H9 (cell line): Measurements from ENCODE around the gene XPR1. TPM values are rescaled to one million over a fixed set of nuclear protein-coding genes. Genes with fewer than 3 reads are reported as not detected.
A peak's percentile ranks its signal among the peaks of the same experiment; 100 is the strongest.

Experiments used
- DNase-seq: peaks from one replicate; pipeline ENCODE4 v3.0.0-alpha.2; 2017
- H2AFZ ChIP-seq: one replicate; pipeline ENCODE4 v1.6.1; 2013; ENCODE audit warnings: mild to moderate bottlenecking, low read length, control low read depth, moderate library complexity
- H2AK5ac ChIP-seq: 2 replicates; pipeline ENCODE4 v1.6.1; 2013; ENCODE audit warnings: low read length, control low read depth, mixed read lengths; ENCODE audit not compliant: insufficient read length
- H2BK120ac ChIP-seq: one replicate; pipeline ENCODE4 v1.6.1; 2013; ENCODE audit warnings: low read depth, mild to moderate bottlenecking, low read length, control low read depth, inconsistent platforms; ENCODE audit not compliant: poor library complexity, severe bottlenecking
- H2BK12ac ChIP-seq: 2 replicates; pipeline ENCODE4 v1.6.1; 2013; ENCODE audit warnings: low read length, control low read depth, mixed read lengths, low read depth; ENCODE audit not compliant: insufficient read length
- H2BK15ac ChIP-seq: 2 replicates; pipeline ENCODE4 v1.6.1; 2013; ENCODE audit warnings: low read depth, low read length, control low read depth
- H2BK20ac ChIP-seq: one replicate; pipeline ENCODE4 v1.6.1; 2013; ENCODE audit warnings: low read depth, mild to moderate bottlenecking, low read length, control low read depth, inconsistent platforms; ENCODE audit not compliant: poor library complexity, severe bottlenecking
- H2BK5ac ChIP-seq: 2 replicates; pipeline ENCODE4 v1.6.1; 2013; ENCODE audit warnings: low read length, control low read depth, mixed read lengths; ENCODE audit not compliant: insufficient read length
- H3K14ac ChIP-seq: 2 replicates; pipeline ENCODE4 v1.6.1; 2013; ENCODE audit warnings: low read length, control low read depth; ENCODE audit not compliant: insufficient read depth
- H3K18ac ChIP-seq: 2 replicates; pipeline ENCODE4 v1.6.1; 2013; ENCODE audit warnings: low read depth, mild to moderate bottlenecking, mixed read lengths, low read length, control low read depth; ENCODE audit not compliant: insufficient read length
- H3K23ac ChIP-seq: 2 replicates; pipeline ENCODE4 v1.6.1; 2013; ENCODE audit warnings: low read length, control low read depth, mixed read lengths, low read depth; ENCODE audit not compliant: insufficient read length
- H3K23me2 ChIP-seq: 2 replicates; pipeline ENCODE4 v1.6.1; 2013; ENCODE audit warnings: low read depth, mild to moderate bottlenecking, mixed read lengths, low read length, control low read depth; ENCODE audit not compliant: insufficient read length, poor library complexity, severe bottlenecking
- H3K27ac ChIP-seq: 2 replicates; pipeline ENCODE4 v1.5.1; 2013; ENCODE audit warnings: low read length, control low read depth, mixed read lengths, low read depth; ENCODE audit not compliant: insufficient read length
- H3K27me3 ChIP-seq: 2 replicates; pipeline ENCODE4 v1.6.1; 2013; ENCODE audit warnings: low read length, control low read depth, inconsistent platforms; ENCODE audit not compliant: insufficient read depth
- H3K4ac ChIP-seq: 2 replicates; pipeline ENCODE4 v1.6.1; 2013; ENCODE audit warnings: low read depth, mild to moderate bottlenecking, control low read depth, inconsistent platforms, low read length, moderate library complexity
- H3K4me1 ChIP-seq: 2 replicates; pipeline ENCODE4 v1.6.1; 2013; ENCODE audit warnings: low read length, control low read depth, inconsistent platforms; ENCODE audit not compliant: insufficient read depth
- H3K4me2 ChIP-seq: 2 replicates; pipeline ENCODE4 v1.6.1; 2013; ENCODE audit warnings: low read length, control low read depth, mixed read lengths; ENCODE audit not compliant: insufficient read length, insufficient read depth
- H3K56ac ChIP-seq: 2 replicates; pipeline ENCODE4 v1.6.1; 2013; ENCODE audit warnings: low read depth, mild to moderate bottlenecking, mixed read lengths, low read length, control low read depth; ENCODE audit not compliant: insufficient read length
- H3K79me1 ChIP-seq: 2 replicates; pipeline ENCODE4 v1.6.1; 2013; ENCODE audit warnings: low read depth, mild to moderate bottlenecking, moderate library complexity, low read length, control low read depth, inconsistent platforms; ENCODE audit not compliant: insufficient read depth, poor library complexity, severe bottlenecking
- H3K79me2 ChIP-seq: 2 replicates; pipeline ENCODE4 v1.6.1; 2013; ENCODE audit warnings: low read length, control low read depth, inconsistent platforms; ENCODE audit not compliant: insufficient read depth
- H3K9ac ChIP-seq: 2 replicates; pipeline ENCODE4 v1.6.1; 2013; ENCODE audit warnings: low read length, control low read depth, mixed read lengths; ENCODE audit not compliant: insufficient read length; ENCODE audit errors: extremely low read depth
- H3K9me3 ChIP-seq: one replicate; pipeline ENCODE4 v1.6.1; 2013; ENCODE audit warnings: low read depth, low read length, inconsistent platforms; ENCODE audit not compliant: control insufficient read depth
- H3T11ph ChIP-seq: one replicate; pipeline ENCODE4 v1.6.1; 2013; ENCODE audit warnings: mild to moderate bottlenecking, low read length, control low read depth, inconsistent platforms
- H4K20me1 ChIP-seq: one replicate; pipeline ENCODE4 v1.6.1; 2013; ENCODE audit not compliant: control insufficient read depth, insufficient read length, insufficient read depth
- H4K5ac ChIP-seq: 2 replicates; pipeline ENCODE4 v1.6.1; 2013; ENCODE audit warnings: low read depth, mild to moderate bottlenecking, mixed read lengths, low read length, control low read depth; ENCODE audit not compliant: insufficient read length
- H4K8ac ChIP-seq: replicated peaks from 2 replicates; pipeline ENCODE4 v1.6.1; 2013; ENCODE audit warnings: low read length, control low read depth, mixed read lengths, low read depth; ENCODE audit not compliant: insufficient read length
- H4K91ac ChIP-seq: 2 replicates; pipeline ENCODE4 v1.6.1; 2013; ENCODE audit warnings: low read depth, mild to moderate bottlenecking, moderate library complexity, mixed read lengths, low read length, control low read depth; ENCODE audit not compliant: insufficient read length
- H3K27ac Mint-ChIP-seq, 3 experiments: 2 replicates in 2 of 3; 3 replicates in 1 of 3; pipeline ENCODE4 v1.8.0; 2020 to 2021; ENCODE audit warnings: mixed read lengths in 3 of 3, mild to moderate bottlenecking in 1 of 3, moderate library complexity in 1 of 3
- H3K27me3 Mint-ChIP-seq: 2 replicates; pipeline ENCODE4 v1.8.0; 2021; ENCODE audit warnings: low read depth, mild to moderate bottlenecking, moderate library complexity, mixed read lengths
- H3K36me3 Mint-ChIP-seq, 3 experiments: 2 replicates in 2 of 3; 3 replicates in 1 of 3; pipeline ENCODE4 v1.8.0; 2020 to 2021; ENCODE audit warnings: low read depth in 3 of 3, mixed read lengths in 3 of 3; ENCODE audit not compliant: insufficient read depth in 1 of 3
- H3K4me1 Mint-ChIP-seq, 2 experiments: 2 replicates each; pipeline ENCODE4 v1.8.0; 2020; ENCODE audit warnings: mixed read lengths in 2 of 2
- H3K4me3 Mint-ChIP-seq, 2 experiments: 2 replicates in 1 of 2; 3 replicates in 1 of 2; pipeline ENCODE4 v1.8.0; 2020 to 2021; ENCODE audit warnings: mild to moderate bottlenecking in 2 of 2, mixed read lengths in 2 of 2, moderate library complexity in 1 of 2
- H3K9me3 Mint-ChIP-seq, 2 experiments: 2 replicates in 1 of 2; 3 replicates in 1 of 2; pipeline ENCODE4 v1.8.0; 2020; ENCODE audit warnings: mild to moderate bottlenecking in 2 of 2, mixed read lengths in 2 of 2, moderate library complexity in 1 of 2
- CTCF ChIP-seq: fragments of 200-600 bp; sonication (generic); conservative IDR thresholded peaks from 3 replicates; pipeline ENCODE4 v1.8.0; 2021; ENCODE audit warnings: antibody characterized with exemption, mild to moderate bottlenecking
- WGBS: extraction: QIAGEN DNeasy Blood & Tissue Kit; methylation state at CpG from one replicate; pipeline ENCODE4 v1.1.7; 2013; ENCODE audit warnings: missing lambda C conversion rate, low lambda C conversion rate, mixed read lengths; ENCODE audit not compliant: insufficient read length; ENCODE audit errors: extremely low coverage; 5-methylcytosine and 5-hydroxymethylcytosine counted together
- total RNA-seq: library from RNA; stranded (reverse); gene quantifications from 2 replicates; pipeline ENCODE4 v1.2.1, GENCODE V29; 2021

The XPR1 gene
- total RNA-seq, 1 experiment from 2014 or later = 34.1 TPM

GRCh38 chr1:180623579-180624347 is 8.1 kb upstream of the XPR1 start:
- no peak overlapping the region for H4K8ac ChIP-seq

More at GRCh38 chr1:180623579-180624347, 8.1 kb upstream of the XPR1 start:
- Histone ChIP-seq H3K79me1 (no peaks in the 10 kb centered on the region), H4K20me1 (no peaks in the 10 kb centered on the region), H2AK5ac (no peak overlapping the region), H3K23me2 (no peaks in the 10 kb centered on the region), H2BK15ac (no peak overlapping the region), H3K18ac (no peak overlapping the region), H3K14ac (no peak overlapping the region), H3K56ac (no peak overlapping the region), H3K79me2 (no peaks in the 10 kb centered on the region), H3K27me3 (no peaks in the 10 kb centered on the region; the same call in 1 of the 2 replicates), H3K23ac (no peak overlapping the region), H2BK20ac (no peak overlapping the region), H3T11ph (no peak overlapping the region), H4K91ac (no peak overlapping the region), H3K27ac (no peak overlapping the region), H4K5ac (no peak overlapping the region), H3K9me3 (no peaks in the 10 kb centered on the region), H3K9ac (no peak overlapping the region), H3K4me2 (no peak overlapping the region), H3K4me1 (peaks cover 2% of the 10 kb centered on the region), H2BK12ac (no peak overlapping the region), H2BK5ac (no peak overlapping the region), H2AFZ (peak overlapping the region; percentile 96), H2BK120ac (no peak overlapping the region), H3K4ac (no peak overlapping the region)
- Mint-ChIP-seq H3K4me3 (no peak overlapping the region; a peak in 1 of 5 replicates), H3K9me3 (no peaks in the 10 kb centered on the region), H3K4me1 (peaks cover 3 to 4% of the 10 kb centered on the region in 2 experiments; a peak in 3 of 4 replicates), H3K27me3 (no peaks in the 10 kb centered on the region; the same call in 1 of the 2 replicates), H3K36me3 (no peaks in the 10 kb centered on the region), H3K27ac (peak overlapping the region in 1 of 3 experiments; percentile 16; a peak in 1 of 7 replicates)
- peak; percentile 67 for TF ChIP-seq CTCF
- WGBS = no CpG with 5 or more reads among the region's 3 CpGs
- peak; percentile 41 for DNase-seq
